Astrocyte of the cerebellum (primary cell): ENCODE data around the gene PRR13.

Source experiments
- DNase-seq: peaks from one replicate; pipeline ENCODE4 v3.0.0-alpha.2; 2011; ENCODE audit warnings: low read depth
- H3K4me3 ChIP-seq: 2 replicates; pipeline ENCODE4 v1.5.1; 2011; ENCODE audit warnings: mild to moderate bottlenecking, low read depth, low read length, moderate library complexity
- in situ Hi-C: cut with HindIII; loops from 2 replicates; pipeline ENCODE4 v1.10.0; 2017; ENCODE audit warnings: low sequenced_read_pairs
- TF ChIP-seq, protein P1 (sequence below): IDR thresholded peaks from 2 replicates; pipeline ENCODE4 v1.5.1; 2012; ENCODE audit warnings: low read length, low read depth, moderate library complexity, mild to moderate bottlenecking; ENCODE audit errors: missing control alignments

PRR13 gene

DNA sequence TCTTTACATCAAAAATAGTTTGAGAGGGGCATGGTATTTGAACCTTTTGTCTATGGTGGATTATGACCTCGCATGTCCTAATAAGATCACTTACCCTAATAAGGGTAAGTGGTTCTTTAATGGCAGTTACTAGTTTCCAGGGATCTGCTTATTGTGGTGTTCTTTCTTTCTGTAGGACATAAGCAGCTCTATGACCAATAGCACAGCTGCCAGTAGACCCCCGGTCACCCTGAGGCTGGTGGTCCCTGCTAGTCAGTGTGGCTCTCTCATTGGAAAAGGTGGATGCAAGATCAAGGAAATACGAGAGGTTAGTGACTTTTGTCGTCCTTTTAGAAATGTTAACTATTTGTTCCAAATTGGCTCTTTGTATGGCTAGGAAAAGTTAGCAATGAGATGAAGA lies 17.6 kb downstream of the PRR13 start:
- TF ChIP-seq, protein P1, sequence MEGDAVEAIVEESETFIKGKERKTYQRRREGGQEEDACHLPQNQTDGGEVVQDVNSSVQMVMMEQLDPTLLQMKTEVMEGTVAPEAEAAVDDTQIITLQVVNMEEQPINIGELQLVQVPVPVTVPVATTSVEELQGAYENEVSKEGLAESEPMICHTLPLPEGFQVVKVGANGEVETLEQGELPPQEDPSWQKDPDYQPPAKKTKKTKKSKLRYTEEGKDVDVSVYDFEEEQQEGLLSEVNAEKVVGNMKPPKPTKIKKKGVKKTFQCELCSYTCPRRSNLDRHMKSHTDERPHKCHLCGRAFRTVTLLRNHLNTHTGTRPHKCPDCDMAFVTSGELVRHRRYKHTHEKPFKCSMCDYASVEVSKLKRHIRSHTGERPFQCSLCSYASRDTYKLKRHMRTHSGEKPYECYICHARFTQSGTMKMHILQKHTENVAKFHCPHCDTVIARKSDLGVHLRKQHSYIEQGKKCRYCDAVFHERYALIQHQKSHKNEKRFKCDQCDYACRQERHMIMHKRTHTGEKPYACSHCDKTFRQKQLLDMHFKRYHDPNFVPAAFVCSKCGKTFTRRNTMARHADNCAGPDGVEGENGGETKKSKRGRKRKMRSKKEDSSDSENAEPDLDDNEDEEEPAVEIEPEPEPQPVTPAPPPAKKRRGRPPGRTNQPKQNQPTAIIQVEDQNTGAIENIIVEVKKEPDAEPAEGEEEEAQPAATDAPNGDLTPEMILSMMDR, result no peak
- in situ Hi-C loops, result no loop called here
- DNase-seq, result no peak
- no peak overlapping the region for H3K4me3 ChIP-seq

DNA sequence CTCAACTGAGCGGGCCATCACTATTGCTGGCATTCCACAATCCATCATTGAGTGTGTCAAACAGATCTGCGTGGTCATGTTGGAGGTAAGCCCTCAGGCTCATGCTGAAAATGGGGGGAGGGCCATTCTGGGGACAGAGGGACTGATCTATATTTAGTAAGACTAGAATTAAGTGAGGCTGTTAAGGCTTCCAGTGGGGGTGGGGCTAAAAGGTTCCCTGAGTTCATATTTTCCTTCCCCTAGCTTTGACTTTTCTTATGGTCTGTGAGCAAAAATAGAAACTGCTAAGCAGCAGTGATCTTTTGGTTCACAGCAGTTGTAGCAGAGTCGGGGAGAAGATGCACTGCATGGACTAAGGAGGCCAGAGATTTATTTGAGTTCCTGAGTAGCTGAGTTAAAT lies 19.5 kb downstream of the PRR13 start:
- TF ChIP-seq, protein P1, result no peak
- in situ Hi-C loops, result no loop called here
- no peak for DNase-seq

DNA sequence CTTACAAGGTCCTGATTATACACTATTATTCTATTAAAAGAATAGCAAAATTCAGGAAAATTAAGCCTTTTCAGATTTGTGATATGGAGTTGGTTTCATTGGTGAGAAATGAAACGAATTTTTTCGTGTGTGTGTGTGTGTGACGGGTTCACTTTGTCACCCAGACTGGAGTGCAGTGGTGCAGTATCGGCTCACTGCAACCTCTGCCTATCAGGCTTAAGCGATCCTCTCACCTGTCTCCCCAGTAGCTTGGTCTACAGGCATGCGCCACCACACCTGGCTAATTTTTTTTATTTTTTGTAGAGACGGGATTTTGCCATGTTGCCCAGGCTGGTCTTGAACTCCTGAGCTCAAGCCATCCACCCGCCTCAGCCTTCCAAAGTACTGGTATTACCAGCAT lies 20.1 kb downstream of the PRR13 start:
- in situ Hi-C loops, result no loop called here
- TF ChIP-seq, protein P1, result no peak
- H3K4me3 ChIP-seq, result no peak overlapping the region
- DNase-seq, result no peak

More for the DNA sequence above, 19.5 kb downstream of the PRR13 start:
- H3K4me3 ChIP-seq, result no peak overlapping the region

DNA sequence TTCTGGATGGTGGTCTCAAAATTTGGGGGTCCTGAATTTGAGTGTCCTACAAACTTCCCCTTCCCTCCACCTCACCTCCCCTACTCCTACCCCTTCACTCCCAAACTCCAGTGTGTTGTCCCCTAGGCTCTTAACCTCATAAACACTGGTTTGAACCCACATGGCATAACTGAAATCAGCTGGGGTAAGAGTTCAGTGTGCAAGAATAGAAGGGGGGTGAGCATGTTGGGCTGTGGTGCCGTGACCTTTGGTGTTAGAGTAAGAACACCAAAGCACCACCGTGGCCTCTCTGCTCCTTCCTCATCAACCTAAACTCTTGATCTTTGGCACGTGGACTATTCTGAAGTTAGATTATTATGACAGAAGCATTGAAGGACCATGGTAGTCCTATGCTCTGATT lies 21.4 kb downstream of the PRR13 start:
- in situ Hi-C loops, result no loop called here
- no peak overlapping the region for H3K4me3 ChIP-seq
- TF ChIP-seq, protein P1, result no peak
- no peak for DNase-seq

DNA sequence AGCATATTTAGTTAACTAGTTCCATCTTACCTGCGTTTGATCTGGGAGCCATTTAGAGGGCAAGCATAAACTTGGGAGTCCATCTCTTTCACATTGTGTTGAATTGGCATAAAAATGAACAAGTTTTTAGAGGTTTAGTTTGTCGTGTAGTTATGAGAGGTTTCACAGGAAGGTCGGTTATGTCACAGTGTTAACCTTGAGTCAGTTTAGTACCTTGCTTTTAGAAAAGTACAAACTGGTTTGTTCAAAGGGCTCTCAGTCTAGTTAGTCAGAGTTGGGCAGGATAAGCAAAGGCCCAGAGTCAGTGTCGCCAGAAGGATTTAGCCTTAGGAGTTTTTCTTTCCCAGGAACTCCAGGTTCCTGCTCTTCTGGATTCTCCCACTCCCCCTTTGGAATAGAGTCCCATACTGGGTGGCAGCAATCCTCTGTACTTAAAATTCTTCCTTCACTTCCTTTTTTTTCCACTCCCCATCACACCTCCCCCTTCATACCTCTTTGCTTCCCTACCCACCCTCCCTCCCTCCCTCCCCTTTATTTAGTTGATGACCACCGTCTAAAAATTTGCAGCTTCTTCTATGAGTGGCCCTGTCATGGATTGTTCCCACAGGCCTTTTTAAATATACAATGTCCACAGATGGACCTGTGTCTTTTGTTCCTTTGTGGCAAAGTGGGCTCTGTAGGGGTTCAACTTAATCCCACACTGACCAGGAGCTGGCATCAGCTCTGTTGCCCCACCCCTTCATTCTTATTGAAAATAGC lies 22.4 kb downstream of the PRR13 start:
- in situ Hi-C loops, result no loop called here
- H3K4me3 ChIP-seq, result no peak overlapping the region
- TF ChIP-seq, protein P1, result no peak
- no peak for DNase-seq

DNA sequence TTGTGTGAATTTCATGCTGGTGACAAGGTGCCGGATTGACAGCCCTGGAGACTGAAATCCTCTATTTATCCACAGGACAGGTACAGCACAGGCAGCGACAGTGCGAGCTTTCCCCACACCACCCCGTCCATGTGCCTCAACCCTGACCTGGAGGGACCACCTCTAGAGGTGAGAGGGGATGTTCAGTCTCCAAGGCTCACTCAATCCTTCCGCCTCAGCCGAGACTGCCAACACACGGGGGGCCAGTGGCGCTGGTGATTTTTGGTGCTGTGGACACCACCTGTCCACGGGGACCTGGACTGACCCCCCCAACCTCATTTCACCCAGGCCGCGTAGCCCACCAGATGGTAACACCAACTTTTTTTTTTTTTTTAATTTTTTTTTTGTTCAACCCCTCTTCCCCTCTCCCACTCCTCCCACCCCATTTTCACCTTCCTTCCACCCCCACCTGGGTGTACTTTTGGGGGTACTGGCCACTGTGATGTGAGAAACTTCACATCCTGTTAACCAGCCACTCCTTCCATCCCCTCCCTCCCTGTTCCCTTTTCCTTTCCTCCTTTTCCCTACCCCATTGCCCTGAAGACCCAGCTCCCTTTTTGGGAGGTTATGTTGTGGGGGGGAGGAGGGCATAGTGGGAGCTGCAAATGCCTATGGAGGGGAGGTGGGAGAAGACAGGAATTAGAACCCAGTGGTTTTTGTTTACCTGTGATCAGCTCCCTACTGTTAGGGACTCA lies 23.3 kb downstream of the PRR13 start:
- TF ChIP-seq, protein P1, result no peak
- no peak for DNase-seq
- in situ Hi-C loops, result no loop called here
- no peak overlapping the region for H3K4me3 ChIP-seq
